Activated CD4-positive, alpha-beta memory T cell treated with anti-CD3 and anti-CD28 coated beads for 36 hours (primary cell): ENCODE results near the gene FGGY. TPM values are rescaled to one million over a fixed set of nuclear protein-coding genes. Genes with fewer than 3 reads are reported as not detected.

Experiments
- CTCF ChIA-PET: fragments of 350-600 bp; sonication (Branson Sonifier 250); formaldehyde crosslinking; loops from one replicate; lab custom pipeline; 2021; ENCODE audit warnings: antibody characterized with exemption, inconsistent platforms; lab: Charles Lee
- POLR2A ChIA-PET: fragments of 350-600 bp; sonication (Branson Sonifier 250); formaldehyde crosslinking; loops from one replicate; lab custom pipeline; 2021; ENCODE audit warnings: antibody characterized with exemption; lab: Charles Lee
- DNase-seq: peaks from one replicate; pipeline ENCODE4 v3.0.0-alpha.2; 2020
- H3K27ac Mint-ChIP-seq: one replicate; pipeline ENCODE4 v1.8.0; 2021; ENCODE audit warnings: mixed read lengths
- H3K27me3 Mint-ChIP-seq: one replicate; pipeline ENCODE4 v1.8.0; 2021; ENCODE audit warnings: mixed read lengths
- H3K36me3 Mint-ChIP-seq: one replicate; pipeline ENCODE4 v1.8.0; 2021; ENCODE audit warnings: mixed read lengths
- H3K4me1 Mint-ChIP-seq: one replicate; pipeline ENCODE4 v1.8.0; 2021; ENCODE audit warnings: low read depth, mixed read lengths
- H3K4me3 Mint-ChIP-seq: one replicate; pipeline ENCODE4 v1.8.0; 2021; ENCODE audit warnings: mild to moderate bottlenecking, mixed read lengths
- H3K9me3 Mint-ChIP-seq: one replicate; pipeline ENCODE4 v1.8.0; 2021; ENCODE audit warnings: mixed read lengths
- intact Hi-C: fragments of 100-400 bp; cut with micrococcal nuclease; formaldehyde crosslinking; loops from one replicate; pipeline ENCODE4 v1.15.1; 2023
- total RNA-seq, 2 experiments: library from RNA; stranded (reverse); gene quantifications; one replicate each; pipeline ENCODE4 v1.2.3, GENCODE V29; 2021

The FGGY gene
- total RNA-seq, 2 experiments from 2014 or later = 10.2 TPM

DNA sequence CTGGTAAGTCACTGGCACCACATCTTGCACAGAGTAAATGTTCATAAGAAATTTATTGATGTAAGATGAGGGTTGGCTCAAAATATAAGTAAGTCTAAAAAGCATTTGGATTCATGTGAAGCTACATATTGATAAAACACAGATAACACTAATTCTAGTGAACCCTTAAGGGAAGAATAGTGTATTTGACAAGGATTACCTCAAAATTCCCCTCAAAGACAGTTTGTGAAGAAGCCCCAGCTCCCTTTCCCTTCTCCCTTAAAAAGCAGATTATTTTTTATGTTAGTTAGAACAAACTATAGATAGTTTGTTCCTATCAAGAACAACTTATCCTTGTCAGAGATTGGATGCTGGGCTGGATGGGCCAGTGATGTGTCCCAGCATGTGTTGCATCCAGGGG, 10.7 kb downstream of the FGGY start:
- H3K9me3 Mint-ChIP-seq = peaks cover 20% of the 10 kb centered on the region
- H3K36me3 Mint-ChIP-seq = peaks cover 10% of the 10 kb centered on the region
- CTCF ChIA-PET = interaction anchor here (0.9 kb wide), 1 partner anchor 391 kb away, joined by 3 read pairs; no protein-coding TSS in a partner anchor
- intact Hi-C loops = no loop called here
- H3K4me3 Mint-ChIP-seq = no peak overlapping the region
- no peak overlapping the region for H3K27ac Mint-ChIP-seq
- no peaks in the 10 kb centered on the region for H3K4me1 Mint-ChIP-seq
- no peaks in the 10 kb centered on the region for H3K27me3 Mint-ChIP-seq
- POLR2A ChIA-PET = no interaction called here
- DNase-seq = no peak

DNA sequence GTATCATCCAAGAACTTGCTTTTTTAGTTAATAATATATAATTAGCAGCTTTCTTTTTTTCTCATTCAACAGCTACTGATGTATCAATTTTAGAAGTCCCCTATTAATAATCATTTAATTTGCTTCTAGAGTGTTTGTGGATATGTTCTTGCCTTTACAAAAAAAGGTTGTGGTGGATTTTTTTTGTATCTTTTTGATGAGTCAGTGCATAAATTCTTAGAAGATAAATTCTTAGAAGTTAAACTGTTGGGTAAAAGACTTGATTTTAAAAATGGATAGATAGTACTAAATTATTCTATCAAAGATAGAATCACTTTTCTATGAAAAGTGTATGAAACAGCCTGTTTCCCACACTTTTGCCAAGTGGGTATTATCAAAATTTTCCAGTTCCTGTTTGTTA, 11.9 kb downstream of the FGGY start:
- no peak for DNase-seq
- intact Hi-C loops = no loop called here
- H3K27ac Mint-ChIP-seq = no peak overlapping the region
- POLR2A ChIA-PET = interaction anchor here (0.8 kb wide), 1 partner anchor 35 kb away, joined by 3 read pairs; no protein-coding TSS in a partner anchor
- peaks cover 16% of the 10 kb centered on the region for H3K9me3 Mint-ChIP-seq
- H3K4me1 Mint-ChIP-seq = no peaks in the 10 kb centered on the region
- H3K36me3 Mint-ChIP-seq = peaks cover 9% of the 10 kb centered on the region
- no peak overlapping the region for H3K4me3 Mint-ChIP-seq
- CTCF ChIA-PET = interaction anchor here (0.9 kb wide), 1 partner anchor 390 kb away, joined by 3 read pairs; no protein-coding TSS in a partner anchor
- no peaks in the 10 kb centered on the region for H3K27me3 Mint-ChIP-seq

DNA sequence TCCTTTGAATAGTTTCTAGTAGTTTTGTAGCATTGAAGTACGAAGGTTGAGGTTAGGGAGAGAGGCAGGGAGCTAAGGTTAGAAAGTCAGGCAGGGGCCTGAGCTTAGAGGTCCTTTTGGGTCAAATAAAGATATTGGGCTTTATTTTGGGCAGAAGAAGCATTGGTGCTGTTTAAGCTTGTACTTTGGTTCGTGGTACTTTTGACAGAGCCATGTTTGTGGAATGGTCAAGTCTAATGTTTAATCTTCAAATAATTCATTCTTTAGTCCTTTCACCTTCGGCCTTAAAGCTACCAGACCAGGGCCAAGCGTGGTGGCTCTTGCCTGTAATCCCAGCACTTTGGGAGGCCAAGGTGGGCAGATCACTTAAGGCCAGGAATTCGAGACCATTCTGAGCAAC, 12.5 kb downstream of the FGGY start:
- ChIA-PET CTCF (no interaction called here), POLR2A (interaction anchor here (0.8 kb wide), 1 partner anchor 35 kb away, joined by 3 read pairs; no protein-coding TSS in a partner anchor)
- DNase-seq = no peak
- H3K27ac Mint-ChIP-seq = no peak overlapping the region
- H3K4me3 Mint-ChIP-seq = no peak overlapping the region
- intact Hi-C loops = no loop called here
- H3K4me1 Mint-ChIP-seq = no peaks in the 10 kb centered on the region
- peaks cover 16% of the 10 kb centered on the region for H3K9me3 Mint-ChIP-seq
- peaks cover 9% of the 10 kb centered on the region for H3K36me3 Mint-ChIP-seq
- no peaks in the 10 kb centered on the region for H3K27me3 Mint-ChIP-seq

DNA sequence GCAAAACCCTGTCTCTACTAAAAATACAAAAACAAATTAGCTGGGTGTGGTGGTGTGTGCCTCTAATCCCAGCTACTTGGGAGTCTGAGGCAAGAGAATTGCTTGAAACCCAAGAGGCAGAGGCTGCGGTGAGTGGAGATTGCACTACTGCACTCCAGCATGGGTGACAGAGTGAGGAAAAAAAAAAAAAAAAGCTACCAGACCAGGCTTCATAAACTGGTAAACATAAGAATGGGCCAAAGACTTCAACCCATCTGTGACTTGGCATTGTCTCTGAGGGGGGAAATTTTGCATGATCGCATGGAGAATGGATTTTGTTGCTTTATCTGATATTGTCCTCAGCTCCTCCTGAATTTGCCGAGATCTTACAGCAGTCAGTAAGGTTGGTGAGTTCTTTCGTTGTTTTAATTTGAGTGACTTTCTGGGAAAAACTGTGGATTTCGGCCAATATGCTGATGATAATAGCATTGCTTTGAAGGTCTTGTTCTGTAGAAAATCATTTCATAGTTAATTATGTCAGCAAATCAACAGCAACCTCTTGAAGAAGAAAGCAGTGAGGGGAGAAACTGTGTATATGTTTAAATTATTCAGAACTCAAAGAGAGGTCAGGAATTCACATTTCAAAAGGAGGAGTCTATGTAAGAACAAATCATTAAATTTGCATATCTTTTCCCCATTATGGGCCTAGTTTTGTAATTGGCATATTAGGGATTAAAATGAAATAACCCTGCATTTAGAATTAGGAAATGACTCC, 13.1 kb downstream of the FGGY start:
- intact Hi-C loops = no loop called here
- POLR2A ChIA-PET = interaction anchor here (0.8 kb wide), 1 partner anchor 34 kb away, joined by 3 read pairs; no protein-coding TSS in a partner anchor
- CTCF ChIA-PET = no interaction called here
- H3K4me1 Mint-ChIP-seq = no peaks in the 10 kb centered on the region
- no peak for DNase-seq
- H3K9me3 Mint-ChIP-seq = peaks cover 11% of the 10 kb centered on the region
- peaks cover 7% of the 10 kb centered on the region for H3K36me3 Mint-ChIP-seq
- no peak overlapping the region for H3K27ac Mint-ChIP-seq
- no peaks in the 10 kb centered on the region for H3K27me3 Mint-ChIP-seq
- H3K4me3 Mint-ChIP-seq = no peak overlapping the region

DNA sequence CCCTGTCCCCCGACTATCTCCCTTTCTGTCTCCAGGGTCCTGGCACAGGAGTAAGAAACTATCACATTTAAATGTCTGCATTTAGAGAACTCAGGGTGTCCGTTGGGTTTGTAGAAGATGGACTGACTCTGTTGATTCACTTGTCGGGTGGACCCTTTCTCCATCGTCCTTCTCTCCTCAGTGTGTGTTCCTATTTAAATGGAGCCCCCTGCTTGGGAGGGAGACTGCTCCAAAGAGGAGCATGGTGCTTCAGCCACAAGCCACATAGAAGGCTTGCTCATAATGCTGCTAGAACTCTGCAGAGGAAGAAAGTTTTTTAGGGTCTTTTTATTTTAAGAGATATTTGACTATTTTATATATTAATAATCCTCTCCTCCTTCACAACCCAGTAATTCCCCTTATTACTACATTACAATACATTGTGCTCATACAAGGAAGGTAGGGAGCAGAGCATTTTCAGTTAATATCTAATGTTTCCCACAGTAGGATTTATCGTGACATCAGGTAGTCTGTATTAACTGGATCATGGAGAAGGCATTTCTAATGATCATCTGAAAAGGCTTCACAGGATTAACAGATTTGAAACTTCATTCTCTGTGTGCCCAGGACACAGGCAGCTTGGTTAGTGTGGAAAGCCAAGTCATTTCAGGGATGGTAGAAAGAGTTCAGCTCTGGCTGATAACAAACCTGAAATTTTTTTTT, 13.8 kb downstream of the FGGY start:
- Mint-ChIP-seq H3K4me1 (peaks cover 3% of the 10 kb centered on the region), H3K4me3 (no peak overlapping the region), H3K27me3 (no peaks in the 10 kb centered on the region), H3K9me3 (peaks cover 4% of the 10 kb centered on the region), H3K27ac (no peak overlapping the region), H3K36me3 (peaks cover 4% of the 10 kb centered on the region)
- intact Hi-C loops = no loop called here
- CTCF ChIA-PET = no interaction called here
- DNase-seq = no peak
- POLR2A ChIA-PET = no interaction called here

DNA sequence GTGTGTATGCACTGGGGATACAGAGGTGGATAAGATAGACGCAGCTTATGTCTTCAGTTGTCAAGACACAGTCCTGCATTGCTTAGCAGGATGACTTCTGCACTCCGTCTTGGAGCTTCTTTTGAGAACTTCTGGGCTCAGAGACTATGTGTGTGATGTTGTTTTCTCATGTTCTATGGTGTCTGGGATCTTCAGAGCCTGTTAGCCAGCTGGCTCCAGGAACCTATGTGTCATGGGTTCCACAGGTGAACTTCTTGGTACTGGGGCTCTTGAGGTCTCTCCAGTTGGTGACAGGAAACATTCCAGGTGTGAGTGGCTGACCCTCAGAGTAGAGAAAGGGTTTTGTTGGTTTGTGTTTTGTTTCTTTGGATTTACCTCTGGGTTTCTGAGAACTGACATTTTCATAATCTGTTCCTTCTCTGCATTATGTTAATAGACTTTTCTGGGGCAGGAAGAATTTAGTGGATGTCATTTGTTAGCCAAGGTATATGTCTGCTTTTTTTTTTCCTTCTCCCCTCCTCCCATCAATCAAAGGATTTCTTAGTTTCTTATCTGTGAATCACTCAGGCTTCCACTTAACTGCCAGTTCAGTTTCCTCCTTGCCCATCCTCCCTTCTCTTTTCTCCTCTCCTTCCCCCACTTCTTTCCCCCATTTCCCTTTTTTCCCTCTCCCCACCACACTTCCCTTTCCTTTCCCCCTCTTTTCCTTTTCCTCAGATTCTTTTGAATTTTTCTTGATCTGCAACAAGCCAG, 18.1 kb downstream of the FGGY start:
- ChIA-PET CTCF (no interaction called here), POLR2A (no interaction called here)
- peaks cover 1% of the 10 kb centered on the region for H3K27me3 Mint-ChIP-seq
- H3K9me3 Mint-ChIP-seq = no peaks in the 10 kb centered on the region
- no peak for DNase-seq
- intact Hi-C loops = no loop called here
- H3K4me1 Mint-ChIP-seq = peaks cover 3% of the 10 kb centered on the region
- no peak overlapping the region for H3K27ac Mint-ChIP-seq
- no peaks in the 10 kb centered on the region for H3K36me3 Mint-ChIP-seq
- no peak overlapping the region for H3K4me3 Mint-ChIP-seq

DNA sequence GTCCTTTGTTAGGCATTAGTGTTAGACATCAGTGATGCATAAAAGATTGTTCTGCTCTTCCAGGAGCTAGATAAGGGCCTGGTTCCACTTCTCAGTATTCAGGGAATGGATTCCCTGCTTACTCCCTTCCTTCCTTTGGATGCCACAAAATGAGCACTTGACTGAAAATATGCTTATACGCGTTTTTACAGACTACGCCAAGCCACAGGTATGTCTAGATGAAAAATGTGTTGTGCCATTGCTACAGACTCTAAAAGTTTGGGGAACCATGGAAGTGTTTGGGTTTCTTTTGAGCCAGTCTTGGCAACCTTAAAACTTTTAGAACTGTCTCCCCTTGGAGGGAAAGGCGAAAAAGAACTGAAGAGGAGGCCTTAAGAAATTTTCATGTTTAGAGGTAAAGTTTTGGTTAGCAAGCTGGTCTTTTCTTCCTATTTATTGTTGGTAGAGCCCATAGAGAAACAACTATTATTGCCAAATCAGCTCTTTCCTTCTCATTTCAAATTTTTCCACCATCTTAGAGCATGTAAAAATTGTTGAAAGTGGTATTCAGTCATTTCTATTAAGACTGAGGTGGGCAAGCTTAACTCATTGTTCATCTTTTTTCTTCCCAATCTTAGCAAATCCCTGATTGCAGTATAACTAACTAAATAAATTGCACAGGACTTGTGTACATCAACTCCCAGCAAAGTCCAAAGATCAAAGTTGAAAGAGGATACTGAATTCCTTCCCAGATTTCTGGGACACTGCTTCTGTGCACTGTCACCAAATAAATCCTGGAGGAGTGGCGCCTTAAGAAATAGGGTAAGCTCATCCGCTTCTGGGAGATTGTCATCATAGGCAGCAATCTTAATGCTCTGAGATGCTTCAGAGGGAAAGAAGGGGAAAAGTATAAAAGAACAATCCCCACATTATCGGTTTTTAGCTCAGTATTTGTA, 18.9 kb downstream of the FGGY start:
- ChIA-PET POLR2A (no interaction called here), CTCF (no interaction called here)
- Mint-ChIP-seq H3K36me3 (no peaks in the 10 kb centered on the region), H3K27ac (no peak overlapping the region), H3K27me3 (peaks cover 1% of the 10 kb centered on the region), H3K9me3 (no peaks in the 10 kb centered on the region), H3K4me3 (no peak overlapping the region), H3K4me1 (peaks cover 3% of the 10 kb centered on the region)
- intact Hi-C loops = no loop called here
- DNase-seq = no peak

DNA sequence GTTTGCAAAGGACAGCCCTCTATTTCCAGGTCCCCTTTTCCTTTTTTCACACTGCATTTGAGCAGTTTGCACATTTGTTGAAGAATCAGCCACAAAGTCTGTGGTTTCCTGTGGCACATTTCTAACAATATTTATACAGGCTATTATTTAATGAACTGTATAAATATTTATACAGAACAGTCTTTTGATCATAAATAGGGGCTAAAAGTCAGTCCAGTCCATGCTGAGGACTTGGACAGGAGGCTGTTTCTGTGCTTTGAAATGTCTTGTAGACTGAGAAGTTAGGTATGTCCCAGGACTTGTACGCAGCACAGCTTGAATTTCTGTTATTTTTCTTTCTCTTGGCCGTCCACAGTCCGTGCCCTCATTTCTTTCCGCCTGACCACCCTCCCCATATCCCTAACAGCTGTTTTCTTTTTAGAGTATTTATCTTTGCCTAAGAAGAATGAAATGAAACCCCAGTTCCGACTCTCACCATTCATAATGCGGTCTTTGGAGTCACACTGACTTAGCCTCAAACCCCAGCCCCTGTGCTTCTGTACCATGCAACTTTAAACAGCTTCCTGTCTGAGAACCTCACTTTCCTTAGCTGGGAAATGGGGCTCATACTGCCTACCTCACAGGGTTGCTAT, 19.7 kb downstream of the FGGY start:
- H3K4me1 Mint-ChIP-seq = peaks cover 3% of the 10 kb centered on the region
- intact Hi-C loops = no loop called here
- POLR2A ChIA-PET = no interaction called here
- H3K27ac Mint-ChIP-seq = no peak overlapping the region
- H3K27me3 Mint-ChIP-seq = peaks cover 1% of the 10 kb centered on the region
- H3K9me3 Mint-ChIP-seq = no peaks in the 10 kb centered on the region
- DNase-seq = no peak
- H3K36me3 Mint-ChIP-seq = no peaks in the 10 kb centered on the region
- CTCF ChIA-PET = no interaction called here
- H3K4me3 Mint-ChIP-seq = no peak overlapping the region

DNA sequence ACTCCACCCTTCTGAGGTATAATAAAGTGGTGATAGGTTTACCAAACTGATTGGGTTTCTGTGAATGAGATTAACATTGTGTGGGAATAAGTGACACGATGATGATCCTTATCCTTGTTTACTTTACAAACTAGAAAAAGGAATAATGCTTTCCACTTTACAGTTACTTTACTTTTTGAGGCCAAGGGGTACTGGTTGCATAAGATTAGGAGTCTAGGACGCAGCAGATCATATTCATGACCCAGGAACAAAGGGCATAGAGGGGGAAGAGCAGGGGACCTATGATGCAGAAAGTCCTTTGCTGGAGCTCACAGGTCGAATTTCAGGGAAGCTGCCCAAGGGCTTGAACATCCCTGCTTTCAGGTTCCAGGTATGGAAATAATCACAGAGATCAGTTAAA, 20.4 kb downstream of the FGGY start:
- Mint-ChIP-seq H3K27ac (no peak overlapping the region), H3K4me1 (peaks cover 3% of the 10 kb centered on the region), H3K9me3 (no peaks in the 10 kb centered on the region), H3K36me3 (no peaks in the 10 kb centered on the region), H3K27me3 (peaks cover 1% of the 10 kb centered on the region), H3K4me3 (no peak overlapping the region)
- ChIA-PET CTCF (no interaction called here), POLR2A (no interaction called here)
- intact Hi-C loops = no loop called here
- DNase-seq = no peak

DNA sequence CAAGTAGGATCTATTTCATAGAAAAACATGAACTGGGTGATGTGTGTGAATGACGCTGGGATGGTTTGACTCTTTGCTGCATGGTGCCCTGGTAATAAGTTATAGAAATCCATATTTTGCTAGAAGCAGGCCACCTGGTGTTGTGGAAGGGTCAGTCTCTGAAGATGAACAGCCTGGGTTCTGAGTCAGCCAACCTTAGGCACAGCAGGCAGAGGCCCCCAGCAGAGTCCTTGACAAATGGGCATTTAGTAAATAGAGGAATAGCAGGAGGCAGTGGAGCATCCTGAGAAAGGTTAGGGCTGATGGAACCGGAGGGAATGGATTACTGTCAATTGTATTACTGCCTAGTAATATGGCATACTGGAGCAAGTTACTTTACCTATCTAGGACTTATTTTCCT, 20.9 kb downstream of the FGGY start:
- Mint-ChIP-seq H3K4me1 (peaks cover 3% of the 10 kb centered on the region), H3K27ac (no peak overlapping the region), H3K9me3 (no peaks in the 10 kb centered on the region), H3K4me3 (no peak overlapping the region), H3K27me3 (peaks cover 1% of the 10 kb centered on the region), H3K36me3 (no peaks in the 10 kb centered on the region)
- no peak for DNase-seq
- ChIA-PET POLR2A (no interaction called here), CTCF (no interaction called here)
- intact Hi-C loops = no loop called here

DNA sequence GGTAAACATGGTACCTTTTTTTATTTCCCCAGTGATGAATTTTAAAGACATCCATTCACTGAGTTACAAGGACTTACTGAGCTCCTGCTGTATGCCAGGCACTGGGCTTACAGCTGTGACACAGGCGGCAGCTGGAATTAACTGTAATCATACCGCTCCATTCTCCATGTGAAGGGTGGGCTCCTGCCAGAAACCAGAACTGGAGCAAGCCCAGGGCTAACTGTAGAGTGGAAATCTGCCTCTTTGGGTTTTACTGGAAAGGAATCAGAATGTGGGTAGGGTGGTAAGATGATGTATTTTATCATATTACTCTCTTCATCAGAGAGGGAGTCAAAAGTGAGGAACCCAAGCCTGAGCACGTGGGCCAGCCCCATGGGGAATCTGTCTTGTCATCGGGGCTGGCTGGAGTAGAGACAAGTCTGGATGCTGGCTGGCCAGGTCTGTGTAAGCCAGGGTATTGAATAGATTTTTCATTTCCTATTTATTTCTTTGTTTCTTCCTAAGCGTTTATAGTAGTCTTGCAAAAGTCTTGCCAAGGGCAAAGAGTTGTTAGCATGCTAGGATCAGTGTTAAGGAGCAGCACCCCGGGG, 21.5 kb downstream of the FGGY start:
- POLR2A ChIA-PET = no interaction called here
- no peak for DNase-seq

More for the DNA sequence above, 21.5 kb downstream of the FGGY start:
- Mint-ChIP-seq H3K27me3 (peaks cover 1% of the 10 kb centered on the region), H3K4me1 (peaks cover 3% of the 10 kb centered on the region), H3K4me3 (no peak overlapping the region), H3K36me3 (no peaks in the 10 kb centered on the region), H3K9me3 (no peaks in the 10 kb centered on the region), H3K27ac (no peak overlapping the region)
- CTCF ChIA-PET = no interaction called here
- intact Hi-C loops = no loop called here
